Measurements from ENCODE around the gene ATXN7L1. TPM values are rescaled to one million over a fixed set of nuclear protein-coding genes. Genes with fewer than 3 reads are reported as not detected.

ATXN7L1 gene
- total and polyA plus RNA-seq, 2 donors, result 7.2 to 7.8 TPM

DNA sequence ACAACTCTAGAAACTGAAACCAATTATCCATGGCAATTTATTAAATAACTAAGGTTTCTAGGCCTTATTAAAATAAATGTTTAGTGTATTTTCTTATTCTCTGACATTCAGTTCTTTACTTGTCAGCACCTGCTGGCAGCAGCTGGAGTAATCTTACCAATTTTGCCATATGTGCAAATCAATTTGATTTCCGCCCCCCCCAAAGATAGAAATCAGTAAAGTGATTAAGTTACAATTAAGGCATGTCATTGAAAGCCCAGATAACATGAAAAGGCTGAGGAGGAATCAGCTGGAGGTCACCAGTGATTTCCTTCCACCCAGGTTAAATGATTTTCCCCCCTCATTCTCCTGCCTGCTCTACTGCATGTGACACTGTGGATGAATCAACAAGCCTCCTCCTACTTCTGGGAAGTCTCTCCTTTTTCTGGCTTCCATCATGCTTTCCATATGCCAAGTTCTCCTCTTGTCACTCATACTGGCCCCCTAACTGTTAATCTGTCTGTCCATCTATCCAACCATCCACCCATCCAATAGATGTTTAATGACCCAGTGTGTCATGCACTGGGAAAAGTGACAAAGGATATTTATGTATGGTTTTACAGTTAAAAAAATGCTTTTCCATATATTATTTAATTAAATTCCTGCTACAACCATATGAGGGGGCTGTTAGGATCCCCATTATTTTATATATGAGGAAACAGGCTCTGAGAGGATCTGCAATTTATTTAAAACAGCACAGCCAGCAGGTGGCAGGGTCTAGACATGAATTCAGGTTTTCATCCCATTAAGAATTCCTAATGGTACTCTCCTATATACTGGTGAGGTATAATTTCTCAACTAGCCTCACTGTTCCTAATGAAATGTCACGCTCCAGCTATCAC, 116.5 kb downstream of the ATXN7L1 start:
- DNase-seq (ENCODE audit: low read depth in 6 of 9, low spot score in 9 of 9), result no peak
- H3K4me1 ChIP-seq (ENCODE audit: control insufficient read depth in 2 of 2, insufficient read depth in 2 of 2, low read length in 2 of 2), result peaks cover 0 to 16% of the 10 kb centered on the region in 2 donors
- no peaks in the 10 kb centered on the region for H3K36me3 ChIP-seq (ENCODE audit: control insufficient read depth in 2 of 2, insufficient read depth in 2 of 2, low read length in 1 of 2)
- no peak overlapping the region for H3K27ac ChIP-seq (ENCODE audit: low read depth in 1 of 2, low read length in 1 of 2)
- H3K4me3 ChIP-seq (ENCODE audit: low read length in 2 of 2), result no peak overlapping the region
- no peaks in the 10 kb centered on the region for H3K27me3 ChIP-seq (ENCODE audit: control insufficient read depth in 2 of 2, insufficient read depth in 1 of 2, low read length in 1 of 2)
- no peaks in the 10 kb centered on the region for H3K9me3 ChIP-seq (ENCODE audit: control insufficient read depth in 2 of 2, insufficient read depth in 1 of 2, low read length in 1 of 2)
- 98% methylated on average over 2 of the region's 2 CpGs for WGBS

- no peak overlapping the region for H3K27ac ChIP-seq (ENCODE audit: low read depth in 1 of 2, low read length in 1 of 2)
- no peak for DNase-seq (ENCODE audit: low read depth in 6 of 9, low spot score in 9 of 9)
- H3K9me3 ChIP-seq (ENCODE audit: control insufficient read depth in 2 of 2, insufficient read depth in 1 of 2, low read length in 1 of 2), result no peaks in the 10 kb centered on the region
- WGBS, result 89% methylated on average over 2 of the region's 2 CpGs
- no peak overlapping the region for H3K4me3 ChIP-seq (ENCODE audit: low read length in 2 of 2)
- H3K27me3 ChIP-seq (ENCODE audit: control insufficient read depth in 2 of 2, insufficient read depth in 1 of 2, low read length in 1 of 2), result no peaks in the 10 kb centered on the region
- peaks cover 0 to 16% of the 10 kb centered on the region in 2 donors for H3K4me1 ChIP-seq (ENCODE audit: control insufficient read depth in 2 of 2, insufficient read depth in 2 of 2, low read length in 2 of 2)
- H3K36me3 ChIP-seq (ENCODE audit: control insufficient read depth in 2 of 2, insufficient read depth in 2 of 2, low read length in 1 of 2), result no peaks in the 10 kb centered on the region
Observed at GRCh38 chr7:105756367-105756766, 120.0 kb downstream of the ATXN7L1 start.

DNA sequence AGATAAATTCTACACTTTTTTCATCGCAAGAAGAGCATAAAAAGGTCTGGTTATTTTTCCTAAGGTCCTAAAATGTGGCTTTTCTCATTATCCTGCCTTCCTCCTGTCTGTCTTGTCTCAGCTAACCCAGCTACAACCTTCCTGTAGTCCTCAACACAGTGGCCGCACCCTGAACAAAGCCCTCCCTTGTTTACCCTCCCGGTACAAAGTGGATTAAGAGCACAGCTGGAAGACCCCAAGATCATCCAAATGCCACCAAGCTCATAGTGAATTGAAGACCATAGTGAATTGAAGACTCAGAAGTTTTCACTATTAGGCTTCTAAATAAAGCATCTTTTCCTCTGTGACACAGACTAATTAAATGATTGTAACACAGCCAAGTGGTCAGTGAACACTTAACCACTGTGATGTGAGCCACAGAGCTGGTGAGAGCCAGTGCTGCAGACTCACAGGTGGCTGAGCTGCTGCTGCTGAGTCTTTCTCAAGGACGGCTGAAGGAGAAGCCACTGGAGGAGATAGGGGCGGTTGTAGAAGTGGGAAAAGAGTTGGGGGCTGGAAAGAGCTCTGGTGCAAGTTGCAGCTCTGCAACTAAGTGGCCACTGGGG, 123.6 kb downstream of the ATXN7L1 start:
- Histone ChIP-seq H3K9me3 (ENCODE audit: control insufficient read depth in 2 of 2, insufficient read depth in 1 of 2, low read length in 1 of 2) (no peaks in the 10 kb centered on the region), H3K4me3 (ENCODE audit: low read length in 2 of 2) (no peak overlapping the region), H3K27me3 (ENCODE audit: control insufficient read depth in 2 of 2, insufficient read depth in 1 of 2, low read length in 1 of 2) (no peaks in the 10 kb centered on the region), H3K27ac (ENCODE audit: low read depth in 1 of 2, low read length in 1 of 2) (no peak overlapping the region), H3K36me3 (ENCODE audit: control insufficient read depth in 2 of 2, insufficient read depth in 2 of 2, low read length in 1 of 2) (no peaks in the 10 kb centered on the region), H3K4me1 (ENCODE audit: control insufficient read depth in 2 of 2, insufficient read depth in 2 of 2, low read length in 2 of 2) (no peaks in the 10 kb centered on the region)
- no peak for DNase-seq (ENCODE audit: low read depth in 6 of 9, low spot score in 9 of 9)
- WGBS, result 97% methylated on average over 5 of the region's 5 CpGs

DNA sequence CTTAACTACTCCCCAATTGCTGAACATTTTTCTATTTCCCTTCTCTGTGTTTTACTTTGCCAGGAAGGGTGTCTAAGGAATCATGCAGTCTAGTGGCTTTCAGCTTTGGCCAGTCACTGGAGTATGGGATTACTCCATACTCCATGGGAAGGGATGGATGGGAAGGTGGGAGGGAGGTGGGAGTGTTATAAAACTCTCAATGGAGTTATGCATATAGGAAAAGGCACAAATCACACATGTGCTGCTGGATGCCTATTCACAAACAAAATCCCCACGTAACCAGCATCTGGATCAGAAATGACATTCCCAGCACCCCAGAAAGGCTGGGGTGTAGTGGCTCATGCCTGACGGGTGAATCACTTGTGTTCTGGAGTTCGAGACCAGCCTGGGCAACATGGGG, 125.3 kb downstream of the ATXN7L1 start:
- Histone ChIP-seq H3K27me3 (ENCODE audit: control insufficient read depth in 2 of 2, insufficient read depth in 1 of 2, low read length in 1 of 2) (no peaks in the 10 kb centered on the region), H3K27ac (ENCODE audit: low read depth in 1 of 2, low read length in 1 of 2) (no peak overlapping the region), H3K4me3 (ENCODE audit: low read length in 2 of 2) (no peak overlapping the region), H3K4me1 (ENCODE audit: control insufficient read depth in 2 of 2, insufficient read depth in 2 of 2, low read length in 2 of 2) (no peaks in the 10 kb centered on the region), H3K9me3 (ENCODE audit: control insufficient read depth in 2 of 2, insufficient read depth in 1 of 2, low read length in 1 of 2) (no peaks in the 10 kb centered on the region), H3K36me3 (ENCODE audit: control insufficient read depth in 2 of 2, insufficient read depth in 2 of 2, low read length in 1 of 2) (no peaks in the 10 kb centered on the region)
- WGBS, result 96% methylated on average over 3 of the region's 3 CpGs
- no peak for DNase-seq (ENCODE audit: low read depth in 6 of 9, low spot score in 9 of 9)

DNA sequence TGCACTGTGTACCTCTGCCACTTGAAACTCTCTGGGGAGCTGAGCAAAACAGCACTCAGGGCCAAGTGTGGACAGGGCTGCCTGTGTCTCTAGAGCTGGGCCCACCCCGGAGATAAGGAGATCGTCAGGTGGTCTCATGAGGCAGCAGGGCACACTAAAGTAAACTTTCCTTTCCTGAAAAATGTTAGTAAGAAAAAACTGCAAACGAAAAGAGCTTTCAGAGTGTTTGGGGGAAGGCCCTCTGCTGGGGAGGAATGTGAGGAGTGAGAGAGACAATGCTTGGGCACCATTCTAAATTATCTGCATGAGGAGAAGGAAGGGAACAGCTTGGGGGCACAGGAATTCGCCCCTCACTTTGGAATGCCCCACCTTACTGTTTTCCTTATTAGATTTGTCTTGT, 127.7 kb downstream of the ATXN7L1 start:
- DNase-seq (ENCODE audit: low read depth in 6 of 9, low spot score in 9 of 9), result no peak
- no peaks in the 10 kb centered on the region for H3K4me1 ChIP-seq (ENCODE audit: control insufficient read depth in 2 of 2, insufficient read depth in 2 of 2, low read length in 2 of 2)
- no peak overlapping the region for H3K4me3 ChIP-seq (ENCODE audit: low read length in 2 of 2)
- H3K36me3 ChIP-seq (ENCODE audit: control insufficient read depth in 2 of 2, insufficient read depth in 2 of 2, low read length in 1 of 2), result no peaks in the 10 kb centered on the region
- H3K27me3 ChIP-seq (ENCODE audit: control insufficient read depth in 2 of 2, insufficient read depth in 1 of 2, low read length in 1 of 2), result no peaks in the 10 kb centered on the region
- WGBS, result 86% methylated on average over 4 of the region's 4 CpGs
- no peaks in the 10 kb centered on the region for H3K9me3 ChIP-seq (ENCODE audit: control insufficient read depth in 2 of 2, insufficient read depth in 1 of 2, low read length in 1 of 2)
- no peak overlapping the region for H3K27ac ChIP-seq (ENCODE audit: low read depth in 1 of 2, low read length in 1 of 2)

- H3K4me1 ChIP-seq (ENCODE audit: control insufficient read depth in 2 of 2, insufficient read depth in 2 of 2, low read length in 2 of 2), result peaks cover 16 to 28% of the 10 kb centered on the region in 2 donors
- H3K4me3 ChIP-seq (ENCODE audit: low read length in 2 of 2), result no peak overlapping the region
- no peaks in the 10 kb centered on the region for H3K36me3 ChIP-seq (ENCODE audit: control insufficient read depth in 2 of 2, insufficient read depth in 2 of 2, low read length in 1 of 2)
- no peak for DNase-seq (ENCODE audit: low read depth in 6 of 9, low spot score in 9 of 9)
- H3K9me3 ChIP-seq (ENCODE audit: control insufficient read depth in 2 of 2, insufficient read depth in 1 of 2, low read length in 1 of 2), result no peaks in the 10 kb centered on the region
- H3K27ac ChIP-seq (ENCODE audit: low read depth in 1 of 2, low read length in 1 of 2), result no peak overlapping the region
- H3K27me3 ChIP-seq (ENCODE audit: control insufficient read depth in 2 of 2, insufficient read depth in 1 of 2, low read length in 1 of 2), result no peaks in the 10 kb centered on the region
- 98% methylated on average over 7 of the region's 7 CpGs for WGBS
Observed at GRCh38 chr7:105745681-105746330, 130.6 kb downstream of the ATXN7L1 start.

DNA sequence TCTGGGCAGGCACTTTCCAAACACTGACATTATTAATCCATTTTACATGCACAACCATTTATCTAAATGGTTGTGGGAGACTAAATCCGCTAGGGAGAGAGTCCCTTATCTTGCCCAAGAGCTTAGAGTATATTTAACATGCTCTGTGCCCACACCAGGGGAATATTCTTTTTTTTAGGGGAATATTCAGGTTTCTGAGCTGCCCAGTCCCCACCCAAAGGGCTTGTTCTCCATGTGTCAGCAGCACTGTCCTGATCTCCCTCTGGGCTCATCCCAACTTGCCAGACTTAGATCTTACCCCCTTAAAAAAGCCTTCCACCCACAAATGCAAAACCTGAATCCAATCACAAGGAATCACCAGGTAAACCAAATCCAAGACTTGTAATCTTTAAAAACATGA, 132.1 kb downstream of the ATXN7L1 start:
- H3K27me3 ChIP-seq (ENCODE audit: control insufficient read depth in 2 of 2, insufficient read depth in 1 of 2, low read length in 1 of 2), result no peaks in the 10 kb centered on the region
- no peaks in the 10 kb centered on the region for H3K36me3 ChIP-seq (ENCODE audit: control insufficient read depth in 2 of 2, insufficient read depth in 2 of 2, low read length in 1 of 2)
- no peaks in the 10 kb centered on the region for H3K9me3 ChIP-seq (ENCODE audit: control insufficient read depth in 2 of 2, insufficient read depth in 1 of 2, low read length in 1 of 2)
- WGBS, result 97% methylated on average over 1 of the region's 1 CpG
- H3K4me3 ChIP-seq (ENCODE audit: low read length in 2 of 2), result no peak overlapping the region
- no peak for DNase-seq (ENCODE audit: low read depth in 6 of 9, low spot score in 9 of 9)
- peaks cover 16 to 34% of the 10 kb centered on the region in 2 donors for H3K4me1 ChIP-seq (ENCODE audit: control insufficient read depth in 2 of 2, insufficient read depth in 2 of 2, low read length in 2 of 2)
- H3K27ac ChIP-seq (ENCODE audit: low read depth in 1 of 2, low read length in 1 of 2), result no peak overlapping the region

- WGBS, result 81% methylated on average over 11 of the region's 11 CpGs
- Histone ChIP-seq H3K27ac (ENCODE audit: low read depth in 1 of 2, low read length in 1 of 2) (no peak overlapping the region), H3K9me3 (ENCODE audit: control insufficient read depth in 2 of 2, insufficient read depth in 1 of 2, low read length in 1 of 2) (no peaks in the 10 kb centered on the region), H3K4me3 (ENCODE audit: low read length in 2 of 2) (no peak overlapping the region), H3K4me1 (ENCODE audit: control insufficient read depth in 2 of 2, insufficient read depth in 2 of 2, low read length in 2 of 2) (peaks cover 16 to 34% of the 10 kb centered on the region in 2 donors), H3K36me3 (ENCODE audit: control insufficient read depth in 2 of 2, insufficient read depth in 2 of 2, low read length in 1 of 2) (no peaks in the 10 kb centered on the region), H3K27me3 (ENCODE audit: control insufficient read depth in 2 of 2, insufficient read depth in 1 of 2, low read length in 1 of 2) (no peaks in the 10 kb centered on the region)
- DNase-seq (ENCODE audit: low read depth in 6 of 9, low spot score in 9 of 9), result peak in 1 of 9 donors; percentile 33
Observed at GRCh38 chr7:105743351-105744090, 132.9 kb downstream of the ATXN7L1 start.
